HepG2 (cell line): Measurements from ENCODE around the gene PHF3. TPM values are rescaled to one million over a fixed set of nuclear protein-coding genes. Genes with fewer than 3 reads are reported as not detected.

ENCODE experiments used
- ARID2 ChIP-seq: sonication (generic); formaldehyde crosslinking; IDR thresholded peaks from 2 replicates; pipeline ENCODE4 v1.8.1; 2022; ENCODE audit warnings: mild to moderate bottlenecking, missing genetic modification reagents, borderline replicate concordance
- ATAD3A ChIP-seq: sonication (generic); formaldehyde crosslinking; IDR thresholded peaks from 2 replicates; pipeline ENCODE4 v1.4.0; 2020; ENCODE audit warnings: missing genetic modification reagents
- ATF7 ChIP-seq, 2 experiments: fragments of 450-650 bp in 1 of 2; sonication (generic) in 1 of 2; formaldehyde crosslinking in 1 of 2; IDR thresholded peaks; 2 replicates each; pipeline versions ENCODE4 v1.4.0 to v1.6.1; 2016 to 2020; ENCODE audit warnings: antibody characterized with exemption in 1 of 2, mild to moderate bottlenecking in 1 of 2, missing genetic modification reagents in 1 of 2
- CHCHD3 ChIP-seq: sonication (generic); formaldehyde crosslinking; IDR thresholded peaks from 2 replicates; pipeline ENCODE4 v1.8.0; 2022; ENCODE audit warnings: mild to moderate bottlenecking, missing genetic modification reagents, moderate library complexity
- GFI1 ChIP-seq: sonication (generic); formaldehyde crosslinking; IDR thresholded peaks from 2 replicates; pipeline ENCODE4 v1.5.0; 2020; ENCODE audit warnings: missing genetic modification reagents, mild to moderate bottlenecking, borderline replicate concordance
- GLMP ChIP-seq: sonication (generic); formaldehyde crosslinking; IDR thresholded peaks from 2 replicates; pipeline ENCODE4 v1.9.0; 2021; ENCODE audit warnings: missing genetic modification reagents, mild to moderate bottlenecking, borderline replicate concordance
- HMGXB4 ChIP-seq, 2 experiments: sonication (generic) in 1 of 2; formaldehyde crosslinking in 1 of 2; IDR thresholded peaks; 2 replicates each; pipeline versions ENCODE4 v1.4.0 to v1.6.1; 2018 to 2020; ENCODE audit warnings: missing genetic modification reagents in 2 of 2, borderline replicate concordance in 1 of 2, low read depth in 1 of 2, mild to moderate bottlenecking in 1 of 2, missing biosample characterization in 1 of 2
- KDM5B ChIP-seq: sonication (generic); formaldehyde crosslinking; IDR thresholded peaks from 2 replicates; pipeline ENCODE4 v1.4.0; 2020; ENCODE audit warnings: missing genetic modification reagents, mild to moderate bottlenecking, borderline replicate concordance
- MXD1 ChIP-seq: sonication (generic); formaldehyde crosslinking; IDR thresholded peaks from 2 replicates; pipeline ENCODE4 v1.4.0; 2020; ENCODE audit warnings: mild to moderate bottlenecking, missing genetic modification reagents
- POLR2AphosphoS2 ChIP-seq: IDR thresholded peaks from 2 replicates; pipeline ENCODE4 v1.6.1; 2011; ENCODE audit warnings: low read depth, low read length, improper control_type of control experiment
- PRMT3 ChIP-seq: sonication (generic); formaldehyde crosslinking; IDR thresholded peaks from 2 replicates; pipeline ENCODE4 v1.8.1; 2022; ENCODE audit warnings: low read depth, mild to moderate bottlenecking, moderate library complexity, missing genetic modification reagents, borderline replicate concordance
- RBM39 ChIP-seq: fragments of 200-400 bp; formaldehyde crosslinking; IDR thresholded peaks from one replicate; pipeline ENCODE4 v1.6.1; 2018; ENCODE audit warnings: antibody characterized with exemption, mild to moderate bottlenecking, low read depth, low read length; ENCODE audit not compliant: poor library complexity, severe bottlenecking
- SIX4 ChIP-seq: sonication (generic); formaldehyde crosslinking; IDR thresholded peaks from 2 replicates; pipeline ENCODE4 v1.4.0; 2020; ENCODE audit warnings: missing genetic modification reagents
- SNAI1 ChIP-seq: sonication (generic); formaldehyde crosslinking; IDR thresholded peaks from 2 replicates; pipeline ENCODE4 v1.5.0; 2020; ENCODE audit warnings: mild to moderate bottlenecking, missing genetic modification reagents, borderline replicate concordance
- STAT6 ChIP-seq: sonication (generic); formaldehyde crosslinking; IDR thresholded peaks from 2 replicates; pipeline ENCODE4 v1.4.0; 2020; ENCODE audit warnings: missing genetic modification reagents, mild to moderate bottlenecking, borderline replicate concordance
- TRIM24 ChIP-seq: sonication (generic); formaldehyde crosslinking; IDR thresholded peaks from 2 replicates; pipeline ENCODE4 v1.8.0; 2022; ENCODE audit warnings: mild to moderate bottlenecking, missing genetic modification reagents
- ZC3H4 ChIP-seq: sonication (generic); formaldehyde crosslinking; IDR thresholded peaks from 2 replicates; pipeline ENCODE4 v1.4.0; 2020; ENCODE audit warnings: missing genetic modification reagents, borderline replicate concordance
- ZNF205 ChIP-seq: IDR thresholded peaks from 2 replicates; pipeline ENCODE4 v1.6.1; 2018; ENCODE audit warnings: missing biosample characterization, missing genetic modification reagents
- ZNF414 ChIP-seq: sonication (generic); formaldehyde crosslinking; IDR thresholded peaks from 2 replicates; pipeline ENCODE4 v1.5.0; 2020; ENCODE audit warnings: missing genetic modification reagents
- ZNF44 ChIP-seq: sonication (generic); formaldehyde crosslinking; IDR thresholded peaks from 2 replicates; pipeline ENCODE4 v1.5.1; 2020; ENCODE audit warnings: mild to moderate bottlenecking, missing genetic modification reagents
- ZNF841 ChIP-seq: sonication (generic); formaldehyde crosslinking; IDR thresholded peaks from 2 replicates; pipeline ENCODE4 v1.8.1; 2023; ENCODE audit warnings: missing genetic modification reagents, borderline replicate concordance
- ZSCAN21 ChIP-seq: sonication (generic); formaldehyde crosslinking; IDR thresholded peaks from 2 replicates; pipeline ENCODE4 v1.8.0; 2022; ENCODE audit warnings: mild to moderate bottlenecking, missing genetic modification reagents, moderate library complexity, borderline replicate concordance
- polyA plus RNA-seq, 8 experiments: library from polyadenylated mRNA; depleted of rRNA in 3 of 8; stranded (reverse) in 7 of 8; unstranded in 1 of 8; fragments of >200 nt; fragmentation: Illumina TruSeq in 4 of 8; extraction: Trizol in 4 of 8; gene quantifications; 2 replicates each; pipeline versions ENCODE4 v1.2.1 to v1.2.3, GENCODE V29; 2011 to 2016; ENCODE audit warnings: low read depth in 4 of 8, missing spikeins in 1 of 8, mixed read lengths in 1 of 8; ENCODE audit not compliant: insufficient read depth in 1 of 8
- total RNA-seq, 5 experiments: library from RNA; depleted of rRNA; stranded (reverse); fragments of >200 nt; fragmentation: Illumina TruSeq; extraction: Trizol; gene quantifications; 2 replicates each; pipeline ENCODE4 v1.2.3, GENCODE V29; 2016; ENCODE audit warnings: low read depth in 1 of 5

The PHF3 gene
- total and polyA plus RNA-seq, 2 of the 13 experiments (the other 11 are each of a cell fraction or from before 2014, with no cell fraction given) = 19.8 to 70.4 TPM

- TF ChIP-seq ATF7 (IDR thresholded peaks at IDR 0.05) = peak; percentile 99
- peak; percentile 94; the same call in 1 of the 2 replicates for TF ChIP-seq ATF7 (CRISPR knock-in tag; IDR thresholded peaks at IDR 0.05)
- TF ChIP-seq ARID2 (CRISPR knock-in tag) = no peak
- TF ChIP-seq RBM39 = no peak
- TF ChIP-seq GFI1 (CRISPR knock-in tag) = peak; percentile 52; the same call in 1 of the 2 replicates
- no peak for TF ChIP-seq ATAD3A (CRISPR knock-in tag)
- no peak for TF ChIP-seq CHCHD3 (CRISPR knock-in tag)
- no peak for TF ChIP-seq PRMT3 (CRISPR knock-in tag)
- TF ChIP-seq ZNF205 = no peak
- no peak for TF ChIP-seq POLR2AphosphoS2
- TF ChIP-seq TRIM24 (CRISPR knock-in tag) = 0 out of 2 replicates have a peak, but pooled peaks have one; percentile 38
- no peak for TF ChIP-seq SNAI1 (CRISPR knock-in tag)
- no peak for TF ChIP-seq KDM5B
- TF ChIP-seq ZSCAN21 (CRISPR knock-in tag) = no peak
- peak; percentile 25; the same call in 1 of the 2 replicates for TF ChIP-seq SIX4 (CRISPR knock-in tag)
- no peak for TF ChIP-seq ZNF44 (CRISPR knock-in tag)
- no peak for TF ChIP-seq GLMP (CRISPR knock-in tag)
- TF ChIP-seq STAT6 = no peak
- peak in 1 of 2 experiments; percentile 23; a peak in 1 of 4 replicates for TF ChIP-seq HMGXB4 (CRISPR knock-in tag; IDR thresholded peaks at IDR 0.05; ENCODE audit: borderline replicate concordance in 1 of 2, low read depth in 1 of 2)
- TF ChIP-seq MXD1 = no peak
- no peak; the same call in 1 of the 2 replicates for TF ChIP-seq ZNF414 (CRISPR knock-in tag)
- TF ChIP-seq ZNF841 = no peak
- TF ChIP-seq ZC3H4 (CRISPR knock-in tag) = no peak
Observed at GRCh38 chr6:63589952-63590411, 45.6 kb upstream of the PHF3 start (continued).
